NT2/D1 (cell line): Measurements from ENCODE around the gene CACNG4.
"Not testable (repeated sequence)": the region's sequence is repeated elsewhere in the genome, so short reads cannot be mapped to it uniquely, and the experiment has no call there.

Source experiments
- DNase-seq: peaks from one replicate; pipeline ENCODE4 v3.0.0-alpha.2; 2011; ENCODE audit warnings: low read depth, low spot score
- H3K27me3 ChIP-seq: 2 replicates; pipeline ENCODE4 v1.6.0; 2011; ENCODE audit warnings: mild to moderate bottlenecking; ENCODE audit not compliant: insufficient read length, insufficient read depth
- H3K36me3 ChIP-seq: 2 replicates; pipeline ENCODE4 v1.6.1; 2011; ENCODE audit warnings: mild to moderate bottlenecking, low read length, mixed read lengths; ENCODE audit not compliant: insufficient read depth, insufficient read length
- H3K4me1 ChIP-seq: 2 replicates; pipeline ENCODE4 v1.5.1; 2011; ENCODE audit not compliant: insufficient read depth, insufficient read length
- H3K4me3 ChIP-seq: 2 replicates; pipeline ENCODE4 v1.5.1; 2011; ENCODE audit warnings: low read depth; ENCODE audit not compliant: insufficient read length
- H3K9ac ChIP-seq: 2 replicates; pipeline ENCODE4 v1.6.0; 2011; ENCODE audit warnings: low read depth; ENCODE audit not compliant: insufficient read length
- H3K9me3 ChIP-seq: 2 replicates; pipeline ENCODE4 v1.5.1; 2011; ENCODE audit warnings: mild to moderate bottlenecking, low read length; ENCODE audit not compliant: insufficient read depth
- SUZ12 ChIP-seq: IDR thresholded peaks from 2 replicates; pipeline ENCODE4 v1.6.1; 2011; ENCODE audit not compliant: insufficient read length, insufficient read depth; ENCODE audit errors: extremely low read depth
- YY1 ChIP-seq: IDR thresholded peaks from 2 replicates; pipeline ENCODE4 v1.6.1; 2011; ENCODE audit not compliant: insufficient read length, insufficient read depth
- ZNF274 ChIP-seq: IDR thresholded peaks from 2 replicates; pipeline ENCODE4 v1.6.1; 2011; ENCODE audit warnings: mild to moderate bottlenecking, low read depth, low read length

CACNG4 gene

GRCh38 chr17:66971730-66972441 is 7.4 kb downstream of the CACNG4 start:
- H3K4me1 ChIP-seq = peaks cover 9% of the 10 kb centered on the region
- H3K36me3 ChIP-seq = peaks cover 32% of the 10 kb centered on the region
- no peaks in the 10 kb centered on the region for H3K9me3 ChIP-seq
- no peak overlapping the region for H3K4me3 ChIP-seq
- no peak overlapping the region for H3K9ac ChIP-seq
- peaks cover 11% of the 10 kb centered on the region for H3K27me3 ChIP-seq
- TF ChIP-seq YY1 (no peak), ZNF274 (no peak), SUZ12 (no peak)
- DNase-seq = no peak

- H3K9ac ChIP-seq, H3K4me1 ChIP-seq, H3K4me3 ChIP-seq, DNase-seq, H3K27me3 ChIP-seq, H3K9me3 ChIP-seq: not testable (repeated sequence)
- H3K36me3 ChIP-seq = peaks cover 27% of the 10 kb centered on the region
Measured at GRCh38 chr17:66972442-66972830, 7.9 kb downstream of the CACNG4 start.

GRCh38 chr17:66975188-66975587 is 10.7 kb downstream of the CACNG4 start:
- Histone ChIP-seq H3K9me3 (no peaks in the 10 kb centered on the region), H3K36me3 (peaks cover 9% of the 10 kb centered on the region), H3K4me3 (no peak overlapping the region), H3K9ac (no peak overlapping the region), H3K27me3 (no peaks in the 10 kb centered on the region), H3K4me1 (peaks cover 6% of the 10 kb centered on the region)
- TF ChIP-seq ZNF274 (no peak), YY1 (no peak), SUZ12 (no peak)
- no peak for DNase-seq

GRCh38 chr17:66975614-66976378 is 11.3 kb downstream of the CACNG4 start:
- Histone ChIP-seq H3K4me1 (peaks cover 6% of the 10 kb centered on the region), H3K9me3 (no peaks in the 10 kb centered on the region), H3K4me3 (no peak overlapping the region), H3K27me3 (no peaks in the 10 kb centered on the region), H3K36me3 (peaks cover 4% of the 10 kb centered on the region), H3K9ac (no peak overlapping the region)
- TF ChIP-seq YY1 (no peak), ZNF274 (no peak), SUZ12 (no peak)
- no peak for DNase-seq

GRCh38 chr17:66976379-66976663 is 11.8 kb downstream of the CACNG4 start:
- H3K9me3 ChIP-seq = no peaks in the 10 kb centered on the region
- no peak overlapping the region for H3K4me3 ChIP-seq
- DNase-seq = no peak
- H3K4me1 ChIP-seq = peaks cover 4% of the 10 kb centered on the region
- no peak overlapping the region for H3K9ac ChIP-seq
- peaks cover 4% of the 10 kb centered on the region for H3K36me3 ChIP-seq
- TF ChIP-seq ZNF274 = no peak
- TF ChIP-seq SUZ12 = no peak
- TF ChIP-seq YY1 = no peak
- no peaks in the 10 kb centered on the region for H3K27me3 ChIP-seq

- Histone ChIP-seq H3K4me1 (peaks cover 4% of the 10 kb centered on the region), H3K27me3 (no peaks in the 10 kb centered on the region), H3K36me3 (peaks cover 5% of the 10 kb centered on the region), H3K9ac (no peak overlapping the region), H3K4me3 (no peak overlapping the region), H3K9me3 (peaks cover 4% of the 10 kb centered on the region; the same call in 1 of the 2 replicates)
- TF ChIP-seq SUZ12 (no peak), YY1 (no peak), ZNF274 (no peak)
- DNase-seq = no peak
Measured at GRCh38 chr17:66976781-66977201, 12.3 kb downstream of the CACNG4 start.

GRCh38 chr17:66978514-66979061 is 14.1 kb downstream of the CACNG4 start:
- Histone ChIP-seq H3K9ac (no peak overlapping the region), H3K9me3 (peaks cover 10% of the 10 kb centered on the region; the same call in 1 of the 2 replicates), H3K4me3 (no peak overlapping the region), H3K36me3 (peaks cover 5% of the 10 kb centered on the region), H3K27me3 (no peaks in the 10 kb centered on the region), H3K4me1 (peaks cover 4% of the 10 kb centered on the region)
- TF ChIP-seq ZNF274 (no peak), YY1 (no peak), SUZ12 (no peak)
- no peak for DNase-seq

- DNase-seq = no peak
- peaks cover 10% of the 10 kb centered on the region; the same call in 1 of the 2 replicates for H3K9me3 ChIP-seq
- no peak overlapping the region for H3K4me3 ChIP-seq
- peaks cover 4% of the 10 kb centered on the region for H3K4me1 ChIP-seq
- H3K9ac ChIP-seq = no peak overlapping the region
- TF ChIP-seq ZNF274 (no peak), YY1 (no peak), SUZ12 (no peak)
- peaks cover 19% of the 10 kb centered on the region for H3K36me3 ChIP-seq
- H3K27me3 ChIP-seq = no peaks in the 10 kb centered on the region
Measured at GRCh38 chr17:66980896-66981295, 16.4 kb downstream of the CACNG4 start.
